Esophagus muscularis mucosa (tissue), 4 donors: ENCODE measurements around the gene CILP2. TPM values are rescaled to one million over a fixed set of nuclear protein-coding genes. Genes with fewer than 3 reads are reported as not detected.
A peak's percentile ranks its signal among the peaks of the same experiment; 100 is the strongest.

Source experiments
- DNase-seq: peaks from one replicate; pipeline ENCODE4 v3.0.0-alpha.2; 2017; ENCODE audit errors: extremely low spot score
- H3K27ac ChIP-seq, 4 donors: fragments of 200-600 bp; sonication (generic); replicated peaks in 1 of 4; 1 replicate in 3 of 4; 2 replicates in 1 of 4; pipeline ENCODE4 v1.5.1; 2016 to 2019; ENCODE audit warnings: mild to moderate bottlenecking in 1 of 4
- H3K27me3 ChIP-seq, 4 donors: fragments of 200-600 bp; sonication (generic); one replicate each; pipeline versions ENCODE4 v1.5.1 to v1.6.0; 2016 to 2019
- H3K36me3 ChIP-seq, 4 donors: fragments of 200-600 bp; sonication (generic); one replicate each; pipeline ENCODE4 v1.5.1; 2016 to 2019
- H3K4me1 ChIP-seq, 4 donors: fragments of 200-600 bp; sonication (generic); one replicate each; pipeline ENCODE4 v1.5.1; 2016 to 2019
- H3K4me3 ChIP-seq, 4 donors: fragments of 200-600 bp; sonication (generic); 1 replicate in 2 of 4; 2 replicates in 2 of 4; pipeline ENCODE4 v1.5.1; 2016 to 2019; ENCODE audit warnings: mild to moderate bottlenecking in 4 of 4, moderate library complexity in 1 of 4
- H3K9me3 ChIP-seq, 4 donors: fragments of 200-600 bp; sonication (generic); 1 replicate in 3 of 4; 2 replicates in 1 of 4; pipeline ENCODE4 v1.5.1; 2016 to 2019
- EP300 ChIP-seq: sonication (generic); formaldehyde crosslinking; IDR thresholded peaks from one replicate; pipeline ENCODE4 v1.6.1; 2017; ENCODE audit warnings: antibody characterized with exemption
- POLR2A ChIP-seq: fragments of 450-650 bp; IDR thresholded peaks from one replicate; pipeline ENCODE4 v1.6.1; 2017; ENCODE audit warnings: antibody characterized with exemption, moderate library complexity, mild to moderate bottlenecking, low read depth
- POLR2AphosphoS5 ChIP-seq, 2 donors: sonication (generic); formaldehyde crosslinking; IDR thresholded peaks; one replicate each; pipeline ENCODE4 v1.6.1; 2017; ENCODE audit warnings: antibody characterized with exemption in 2 of 2
- WGBS: methylation state at CpG from one replicate; pipeline ENCODE4 v1.1.5; 2018; 5-methylcytosine and 5-hydroxymethylcytosine counted together
- intact Hi-C: fragments of 100-400 bp; cut with DNase I; formaldehyde crosslinking; loops from one replicate; pipeline ENCODE4 v1.15.1; 2023
- total RNA-seq, 4 donors: library from RNA; depleted of rRNA; stranded (reverse); fragments of >200 nt; gene quantifications; one replicate each; pipeline versions ENCODE4 v1.1.0 to v1.2.1, GENCODE V29; 2016
- TF ChIP-seq, protein P1 (sequence below), 3 experiments: fragments of 200-600 bp in 2 of 3; fragments of 450-650 bp in 1 of 3; sonication (generic) in 2 of 3; IDR thresholded peaks; one replicate each; pipeline ENCODE4 v1.5.1; 2017 to 2019; ENCODE audit warnings: antibody characterized with exemption in 3 of 3, mild to moderate bottlenecking in 2 of 3, moderate library complexity in 1 of 3

Gene CILP2
- total RNA-seq, 4 donors from 2014 or later = 0.13 to 0.52 (median 0.29) TPM

DNA sequence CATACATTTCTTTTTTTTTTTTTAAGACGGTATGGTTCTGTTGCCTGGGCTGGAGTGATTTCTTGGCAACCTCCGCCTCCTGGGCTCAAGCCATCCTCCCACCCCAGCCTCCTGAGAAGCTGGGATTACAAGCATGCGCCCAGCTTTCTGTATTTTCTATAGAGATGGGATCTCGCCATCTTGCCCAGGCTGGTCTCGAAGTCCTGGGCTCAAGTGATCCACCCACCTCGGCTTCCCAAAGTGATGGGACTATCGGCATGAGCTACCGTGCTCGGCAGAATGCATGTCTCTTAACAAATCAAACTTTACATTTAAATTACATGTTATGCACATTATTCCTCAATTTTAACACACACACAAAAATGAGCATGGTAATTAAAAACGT is 20.8 kb upstream of the CILP2 start:
- H3K27me3 ChIP-seq = no peaks in the 10 kb centered on the region
- peaks cover 0 to 25% (median 13%) of the 10 kb centered on the region in 4 donors for H3K36me3 ChIP-seq
- peaks cover 0 to 5% (median 3%) of the 10 kb centered on the region in 4 donors for H3K9me3 ChIP-seq
- no peak overlapping the region for H3K27ac ChIP-seq
- intact Hi-C loops = no loop called here
- no peak for DNase-seq
- 82% methylated on average over 10 of the region's 10 CpGs for whole genome bisulfite sequencing
- peaks cover 26 to 70% (median 52%) of the 10 kb centered on the region in 4 donors for H3K4me1 ChIP-seq
- TF ChIP-seq, protein P1, sequence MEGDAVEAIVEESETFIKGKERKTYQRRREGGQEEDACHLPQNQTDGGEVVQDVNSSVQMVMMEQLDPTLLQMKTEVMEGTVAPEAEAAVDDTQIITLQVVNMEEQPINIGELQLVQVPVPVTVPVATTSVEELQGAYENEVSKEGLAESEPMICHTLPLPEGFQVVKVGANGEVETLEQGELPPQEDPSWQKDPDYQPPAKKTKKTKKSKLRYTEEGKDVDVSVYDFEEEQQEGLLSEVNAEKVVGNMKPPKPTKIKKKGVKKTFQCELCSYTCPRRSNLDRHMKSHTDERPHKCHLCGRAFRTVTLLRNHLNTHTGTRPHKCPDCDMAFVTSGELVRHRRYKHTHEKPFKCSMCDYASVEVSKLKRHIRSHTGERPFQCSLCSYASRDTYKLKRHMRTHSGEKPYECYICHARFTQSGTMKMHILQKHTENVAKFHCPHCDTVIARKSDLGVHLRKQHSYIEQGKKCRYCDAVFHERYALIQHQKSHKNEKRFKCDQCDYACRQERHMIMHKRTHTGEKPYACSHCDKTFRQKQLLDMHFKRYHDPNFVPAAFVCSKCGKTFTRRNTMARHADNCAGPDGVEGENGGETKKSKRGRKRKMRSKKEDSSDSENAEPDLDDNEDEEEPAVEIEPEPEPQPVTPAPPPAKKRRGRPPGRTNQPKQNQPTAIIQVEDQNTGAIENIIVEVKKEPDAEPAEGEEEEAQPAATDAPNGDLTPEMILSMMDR (IDR thresholded peaks at IDR 0.05) = no peak
- no peak for TF ChIP-seq POLR2A
- TF ChIP-seq EP300 = no peak
- no peak for TF ChIP-seq POLR2AphosphoS5 (IDR thresholded peaks at IDR 0.05)
- peak overlapping the region; percentile 76 to 97 (median 86) for H3K4me3 ChIP-seq

DNA sequence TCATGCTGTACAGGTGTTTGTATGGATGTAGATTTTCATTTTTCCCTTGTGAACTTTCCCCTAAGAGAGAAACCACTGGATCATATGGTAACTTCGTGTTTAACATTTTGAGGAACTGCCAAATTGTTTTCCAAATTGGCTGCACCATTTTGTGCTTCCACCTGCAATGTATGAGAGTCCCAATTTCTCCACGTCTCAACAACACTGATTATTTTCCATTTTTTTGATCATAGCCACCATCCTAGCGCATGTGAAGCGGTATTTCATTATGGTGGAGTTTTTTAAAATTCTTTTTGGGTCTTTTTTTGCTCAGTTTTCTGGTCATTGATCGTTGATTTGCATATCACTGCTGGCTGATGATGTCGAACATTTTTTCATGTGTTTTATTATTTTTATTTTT is 17.1 kb upstream of the CILP2 start:
- TF ChIP-seq POLR2AphosphoS5 (IDR thresholded peaks at IDR 0.05) (no peak), EP300 (no peak), POLR2A (no peak)
- TF ChIP-seq, protein P1 (IDR thresholded peaks at IDR 0.05) = no peak
- peaks cover 0 to 51% (median 26%) of the 10 kb centered on the region in 4 donors for H3K36me3 ChIP-seq
- no peak overlapping the region for H3K4me3 ChIP-seq
- 81% methylated on average over 6 of the region's 6 CpGs for WGBS
- H3K4me1 ChIP-seq = peaks cover 20 to 68% (median 37%) of the 10 kb centered on the region in 4 donors
- H3K27ac ChIP-seq = no peak overlapping the region
- H3K27me3 ChIP-seq = no peaks in the 10 kb centered on the region
- intact Hi-C loops = no loop called here
- no peak for DNase-seq
- no peaks in the 10 kb centered on the region for H3K9me3 ChIP-seq

DNA sequence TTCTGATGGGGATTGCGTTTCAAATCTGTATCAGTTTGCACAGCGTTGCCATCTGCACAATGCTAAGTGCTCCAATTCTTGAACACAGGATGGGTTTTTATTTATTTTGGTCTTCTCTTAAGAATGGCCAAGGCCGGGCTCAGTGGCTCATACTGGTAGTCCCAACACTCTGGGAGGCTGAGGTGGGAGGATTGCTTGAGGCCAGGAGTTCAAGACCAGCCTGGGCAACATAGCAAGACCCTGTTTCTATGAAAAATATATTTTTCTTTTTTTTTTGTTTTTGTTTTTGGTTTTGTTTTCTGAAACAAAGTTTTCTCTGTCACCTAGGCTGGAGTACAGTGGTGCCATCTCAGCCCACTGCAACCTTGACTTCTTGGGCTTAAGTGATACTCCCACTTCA is 14.9 kb upstream of the CILP2 start:
- peaks cover 13 to 73% (median 48%) of the 10 kb centered on the region in 4 donors for H3K36me3 ChIP-seq
- no peaks in the 10 kb centered on the region for H3K27me3 ChIP-seq
- H3K27ac ChIP-seq = no peak overlapping the region
- intact Hi-C loops = no loop called here
- DNase-seq = no peak
- peaks cover 8 to 62% (median 23%) of the 10 kb centered on the region in 4 donors for H3K4me1 ChIP-seq
- H3K4me3 ChIP-seq = no peak overlapping the region
- 97% methylated on average over 3 of the region's 3 CpGs for WGBS
- H3K9me3 ChIP-seq = no peaks in the 10 kb centered on the region
- TF ChIP-seq EP300 (no peak), POLR2AphosphoS5 (IDR thresholded peaks at IDR 0.05) (no peak), POLR2A (no peak)
- TF ChIP-seq, protein P1 (IDR thresholded peaks at IDR 0.05) = no peak

DNA sequence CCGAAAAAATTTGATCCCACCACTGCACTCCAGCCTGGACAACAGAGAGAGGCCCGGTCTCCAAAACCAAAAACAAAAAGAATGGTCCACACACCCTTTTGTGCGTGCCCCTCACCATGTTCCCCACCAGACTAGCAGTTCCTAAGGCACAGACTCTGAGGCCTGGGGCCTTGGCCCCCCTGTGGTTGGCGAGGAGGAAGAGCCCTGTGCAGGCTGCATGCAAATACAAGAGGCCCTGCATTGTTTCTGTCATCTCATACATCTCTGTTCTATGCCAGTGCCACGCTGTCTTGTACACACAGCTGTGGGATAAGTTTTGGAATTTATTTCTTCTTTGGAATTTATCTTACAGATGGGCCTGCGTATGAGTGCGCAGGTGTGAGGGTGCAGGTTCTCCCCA is 14.0 kb upstream of the CILP2 start:
- 77% methylated on average over 7 of the region's 7 CpGs for WGBS
- H3K36me3 ChIP-seq = peaks cover 15 to 74% (median 50%) of the 10 kb centered on the region in 4 donors
- TF ChIP-seq POLR2A = no peak
- TF ChIP-seq EP300 = no peak
- TF ChIP-seq POLR2AphosphoS5 (IDR thresholded peaks at IDR 0.05) = no peak
- TF ChIP-seq, protein P1 (IDR thresholded peaks at IDR 0.05) = no peak
- no peak for DNase-seq
- no peaks in the 10 kb centered on the region for H3K27me3 ChIP-seq
- intact Hi-C loops = no loop called here
- H3K4me1 ChIP-seq = peaks cover 8 to 67% (median 22%) of the 10 kb centered on the region in 4 donors
- H3K27ac ChIP-seq = no peak overlapping the region
- H3K9me3 ChIP-seq = no peaks in the 10 kb centered on the region
- H3K4me3 ChIP-seq = no peak overlapping the region
